NCI-H226 (cell line): ENCODE measurements around the gene ZNF618.

ENCODE experiments used
- DNase-seq: peaks from one replicate; pipeline ENCODE4 v3.0.0-alpha.2; 2015

ZNF618 gene

DNA sequence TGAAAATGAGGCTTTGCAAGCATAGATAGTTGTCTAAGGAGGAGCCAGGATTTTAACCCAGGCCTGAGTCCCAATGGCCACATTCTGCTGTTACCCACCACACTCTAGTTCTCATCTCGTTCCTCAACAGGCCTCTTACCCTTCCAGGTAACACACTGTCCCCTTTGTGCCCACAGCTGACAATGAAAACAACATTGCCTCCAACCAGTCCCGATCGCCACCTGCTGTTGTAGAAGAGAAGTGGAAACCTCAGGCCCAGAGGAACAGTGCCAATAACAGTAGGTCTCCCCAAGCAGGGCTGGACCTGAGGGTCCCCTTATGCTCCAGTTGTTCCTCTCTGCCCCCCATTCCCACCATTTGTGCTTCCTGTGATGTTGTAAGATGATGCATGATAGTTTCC, 171.6 kb downstream of the ZNF618 start:
- no peak for DNase-seq

DNA sequence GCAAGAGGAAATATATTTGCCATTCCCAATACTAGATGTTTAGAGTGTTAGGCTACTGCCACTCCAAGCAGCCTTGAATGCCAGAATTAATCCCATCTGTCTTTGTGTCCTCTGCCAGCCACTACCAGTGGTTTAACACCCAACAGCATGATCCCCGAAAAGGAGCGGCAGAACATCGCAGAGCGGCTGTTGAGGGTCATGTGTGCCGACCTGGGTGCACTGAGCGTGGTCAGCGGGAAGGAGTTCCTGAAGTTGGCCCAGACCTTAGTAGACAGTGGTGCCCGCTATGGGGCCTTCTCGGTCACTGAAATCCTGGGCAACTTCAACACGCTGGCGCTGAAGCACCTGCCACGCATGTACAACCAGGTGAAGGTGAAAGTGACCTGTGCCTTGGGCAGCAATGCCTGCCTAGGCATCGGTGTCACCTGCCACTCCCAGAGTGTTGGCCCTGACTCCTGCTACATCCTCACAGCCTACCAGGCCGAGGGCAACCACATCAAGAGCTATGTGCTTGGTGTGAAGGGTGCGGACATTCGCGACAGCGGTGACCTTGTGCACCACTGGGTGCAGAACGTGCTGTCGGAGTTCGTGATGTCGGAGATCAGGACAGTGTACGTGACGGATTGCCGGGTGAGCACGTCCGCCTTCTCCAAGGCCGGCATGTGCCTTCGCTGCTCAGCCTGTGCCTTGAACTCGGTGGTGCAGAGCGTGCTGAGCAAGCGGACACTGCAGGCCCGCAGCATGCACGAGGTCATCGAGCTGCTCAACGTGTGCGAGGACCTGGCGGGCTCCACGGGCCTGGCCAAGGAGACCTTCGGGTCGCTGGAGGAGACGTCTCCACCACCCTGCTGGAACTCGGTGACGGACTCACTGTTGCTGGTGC, 172.7 kb downstream of the ZNF618 start:
- no peak for DNase-seq

DNA sequence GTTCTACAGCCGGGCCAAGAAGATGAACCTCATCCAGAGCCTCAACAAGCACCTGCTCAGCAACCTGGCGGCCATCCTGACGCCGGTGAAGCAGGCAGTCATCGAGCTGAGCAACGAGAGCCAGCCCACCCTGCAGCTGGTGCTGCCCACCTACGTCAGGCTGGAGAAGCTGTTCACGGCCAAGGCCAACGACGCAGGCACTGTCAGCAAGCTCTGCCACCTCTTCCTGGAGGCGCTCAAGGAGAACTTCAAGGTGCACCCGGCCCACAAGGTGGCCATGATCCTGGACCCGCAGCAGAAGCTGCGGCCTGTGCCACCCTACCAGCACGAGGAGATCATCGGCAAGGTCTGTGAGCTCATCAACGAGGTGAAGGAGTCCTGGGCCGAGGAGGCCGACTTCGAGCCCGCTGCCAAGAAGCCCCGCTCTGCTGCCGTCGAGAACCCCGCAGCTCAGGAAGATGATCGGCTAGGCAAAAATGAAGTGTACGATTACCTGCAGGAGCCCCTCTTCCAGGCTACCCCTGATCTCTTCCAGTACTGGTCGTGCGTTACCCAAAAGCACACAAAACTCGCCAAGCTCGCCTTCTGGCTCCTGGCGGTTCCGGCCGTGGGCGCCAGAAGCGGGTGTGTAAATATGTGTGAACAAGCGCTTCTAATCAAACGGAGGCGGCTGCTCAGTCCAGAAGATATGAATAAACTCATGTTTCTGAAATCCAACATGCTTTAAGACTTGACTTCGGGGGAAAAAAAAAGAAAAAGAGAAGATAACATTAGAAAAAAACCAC, 173.5 kb downstream of the ZNF618 start:
- no peak for DNase-seq

DNA sequence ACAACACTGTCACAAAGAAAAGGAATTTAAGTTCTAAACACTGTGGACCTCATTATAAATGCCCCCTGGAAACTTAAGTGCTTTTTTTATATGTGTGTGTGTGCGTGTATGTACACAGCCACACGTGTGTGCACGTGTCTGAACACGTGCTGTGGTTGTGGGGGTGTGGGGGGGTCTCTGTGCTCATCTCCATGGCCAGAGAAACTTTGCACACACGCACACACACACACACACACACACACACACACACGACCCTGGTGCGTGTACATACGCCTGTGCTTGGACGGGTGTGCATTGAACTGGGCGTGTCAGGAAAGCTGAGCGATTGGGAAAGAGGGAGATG, 174.1 kb downstream of the ZNF618 start:
- no peak for DNase-seq

- DNase-seq, result no peak
Measured at GRCh38 chr9:114050646-114051045, 174.5 kb downstream of the ZNF618 start.

DNA sequence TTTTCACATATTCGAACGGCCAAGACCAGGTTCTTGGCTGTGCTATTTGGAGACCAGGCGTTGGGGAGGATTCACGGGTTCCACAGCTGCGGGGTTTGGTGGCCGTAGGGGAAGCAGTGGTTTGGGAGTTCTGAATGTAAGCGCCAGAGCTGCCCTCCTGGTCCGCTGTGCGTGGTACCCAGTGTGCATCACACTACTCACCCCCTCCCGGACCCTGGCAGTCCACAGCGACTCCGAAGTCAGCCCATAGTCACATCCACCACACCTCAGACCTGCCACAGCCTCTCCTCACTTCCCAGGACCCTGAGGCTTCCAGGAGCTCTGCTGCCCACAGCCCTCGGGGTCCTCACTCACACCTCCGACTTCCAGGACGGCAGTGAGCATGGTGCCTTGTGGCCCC, 175.2 kb downstream of the ZNF618 start:
- no peak for DNase-seq

- no peak for DNase-seq
Measured at GRCh38 chr9:114051706-114052105, 175.6 kb downstream of the ZNF618 start.

GRCh38 chr9:114053246-114054005, 177.3 kb downstream of the ZNF618 start:
- DNase-seq, result no peak

DNA sequence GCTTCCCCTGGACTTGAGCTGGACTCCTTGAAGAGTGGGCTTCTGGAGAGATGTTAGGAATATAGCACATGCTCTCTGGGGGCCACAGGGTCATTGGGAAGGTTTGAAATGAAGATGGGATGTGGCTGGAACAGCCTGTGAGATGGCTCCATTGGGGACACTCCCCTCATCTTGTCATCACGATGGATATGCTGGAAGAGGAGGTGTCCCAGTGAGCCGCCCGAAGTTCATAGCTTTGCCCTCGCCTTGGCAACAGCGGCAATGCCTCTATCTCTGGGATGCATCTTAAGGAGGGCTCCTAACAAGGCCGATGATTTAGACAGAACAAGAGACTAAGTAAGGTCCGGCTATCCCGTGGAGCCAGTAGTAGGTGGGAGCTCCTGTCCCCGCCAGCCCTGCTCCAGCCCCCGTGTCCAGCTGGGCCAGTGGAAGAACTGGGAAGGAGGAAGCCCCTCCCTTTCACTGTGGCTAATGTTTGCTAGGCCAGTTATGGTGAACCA, 178.1 kb downstream of the ZNF618 start:
- DNase-seq, result no peak

DNA sequence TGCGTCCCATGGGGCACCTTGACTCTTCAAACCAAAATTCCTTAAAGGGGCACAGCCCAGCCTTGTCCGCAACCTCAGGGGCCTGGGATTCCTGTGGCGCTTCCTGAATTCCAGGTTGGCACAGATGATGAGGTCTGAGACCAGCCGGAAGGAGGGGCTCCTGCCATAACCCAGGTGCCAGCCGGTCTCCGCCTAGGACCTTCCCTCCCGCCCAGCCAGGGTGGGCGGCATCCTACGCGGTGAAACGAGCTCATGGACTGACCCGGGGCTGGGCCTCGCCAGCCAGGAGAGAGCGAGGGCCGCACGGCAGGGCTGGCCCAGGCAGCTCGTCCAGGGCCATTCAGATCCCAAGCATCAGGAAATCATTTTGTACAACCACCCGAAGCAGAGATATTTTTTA, 179.0 kb downstream of the ZNF618 start:
- no peak for DNase-seq

DNA sequence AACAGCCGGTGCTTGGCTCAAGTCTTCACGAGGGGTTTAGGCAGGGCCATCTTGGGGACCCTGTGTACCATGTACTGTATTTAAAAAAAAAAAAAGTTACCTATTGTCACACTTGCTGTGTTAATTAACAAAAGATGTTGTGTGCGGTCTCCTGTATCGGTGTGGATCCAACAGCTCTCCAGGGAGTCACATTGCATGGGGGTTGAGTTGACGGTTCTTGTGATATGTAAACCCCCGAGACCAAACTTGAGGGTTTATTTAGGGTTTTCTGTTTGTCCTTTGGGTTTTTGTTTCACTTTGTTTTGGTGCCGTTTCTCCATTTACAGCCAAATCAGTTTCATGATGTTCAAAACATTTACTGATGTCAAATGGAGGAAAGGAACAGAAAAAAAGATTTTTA, 179.8 kb downstream of the ZNF618 start:
- DNase-seq, result no peak

- no peak for DNase-seq
Measured at GRCh38 chr9:114056527-114056926, 180.4 kb downstream of the ZNF618 start.

GRCh38 chr9:114057161-114057885, 181.2 kb downstream of the ZNF618 start:
- no peak for DNase-seq

GRCh38 chr9:114058688-114059046, 182.6 kb downstream of the ZNF618 start:
- no peak for DNase-seq

DNA sequence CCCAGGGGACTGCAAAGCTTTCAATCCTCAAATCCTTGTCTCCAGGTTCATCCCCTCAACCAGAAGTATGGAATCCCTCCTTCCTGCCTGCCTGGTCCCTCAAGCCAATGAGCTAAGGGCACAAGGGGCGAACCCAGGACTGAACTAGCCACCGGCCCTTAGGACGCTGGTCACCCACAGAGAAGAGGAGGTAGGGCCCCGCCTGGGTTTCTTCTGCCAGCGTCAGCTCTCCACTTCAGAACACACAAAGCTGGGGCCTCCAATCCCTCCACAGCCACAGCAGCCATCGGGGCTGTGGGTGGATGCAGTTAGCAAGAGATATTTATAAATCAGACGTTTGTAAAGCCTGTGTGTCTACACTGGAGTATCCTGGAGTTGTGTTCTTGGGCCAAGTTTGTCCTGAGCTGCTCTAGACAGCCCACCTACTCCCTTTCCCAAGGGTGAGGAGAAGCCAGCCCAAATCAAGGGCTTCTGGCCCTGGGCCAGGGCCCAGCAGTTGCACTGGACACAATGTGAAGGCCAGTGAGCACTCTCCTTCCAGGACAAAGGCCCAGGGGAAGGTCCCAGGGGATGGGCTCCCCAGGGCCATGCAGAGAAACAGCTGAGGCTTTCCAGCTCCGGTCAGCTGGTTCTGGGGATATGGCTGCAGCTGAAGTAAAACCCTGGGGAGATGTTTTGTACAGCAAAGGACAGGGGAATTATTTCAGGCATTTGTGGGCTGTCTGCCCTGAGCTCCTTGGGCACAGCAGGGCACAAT, 183.1 kb downstream of the ZNF618 start:
- DNase-seq, result no peak

GRCh38 chr9:114060070-114060469, 184.0 kb downstream of the ZNF618 start:
- no peak for DNase-seq

GRCh38 chr9:114060711-114061110, 184.6 kb downstream of the ZNF618 start:
- DNase-seq, result no peak

- no peak for DNase-seq
Measured at GRCh38 chr9:114061292-114061691, 185.2 kb downstream of the ZNF618 start.

DNA sequence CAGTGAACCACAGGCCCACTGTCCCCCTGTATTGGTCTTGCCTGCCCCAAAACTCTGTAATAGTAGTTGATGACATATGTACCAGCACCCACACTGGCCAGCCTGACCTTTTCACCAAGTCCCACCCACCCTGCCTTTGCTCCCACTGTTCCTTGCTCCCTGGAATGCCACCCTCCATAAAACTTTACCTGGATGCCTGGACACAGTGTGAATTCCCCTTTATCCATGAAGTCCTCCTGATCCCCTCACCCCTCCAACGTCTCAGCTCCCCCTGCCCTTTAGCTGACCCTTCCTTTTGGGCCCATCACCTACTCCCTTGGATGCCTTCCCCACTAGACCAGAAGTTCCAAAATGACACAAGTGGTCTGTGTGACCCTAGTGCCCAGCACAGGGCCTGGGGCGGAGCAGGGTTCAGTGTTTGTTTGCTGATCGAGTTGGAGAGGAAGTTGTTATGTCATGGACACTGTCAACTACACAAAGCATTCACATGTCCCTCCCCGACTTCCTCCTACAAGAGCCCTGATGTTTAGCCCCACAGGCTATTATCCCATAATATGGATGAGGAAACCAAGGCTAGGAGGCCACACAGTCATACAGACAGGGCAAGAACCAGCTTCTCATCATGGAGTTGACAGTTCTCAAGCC, 185.8 kb downstream of the ZNF618 start:
- DNase-seq, result no peak

- no peak for DNase-seq
Measured at GRCh38 chr9:114065304-114065703, 189.2 kb downstream of the ZNF618 start.

- no peak for DNase-seq
Measured at GRCh38 chr9:114069476-114070187, 193.5 kb downstream of the ZNF618 start.
